Activated naive CD8-positive, alpha-beta T cell treated with anti-CD3 and anti-CD28 coated beads, Interleukin-2, amount 10 ng/mL, durations not matched to agents 7 days and 5 days (primary cell): Measurements from ENCODE around the gene CUX1. TPM values are rescaled to one million over a fixed set of nuclear protein-coding genes. Genes with fewer than 3 reads are reported as not detected.
"Not testable (repeated sequence)": the region's sequence is repeated elsewhere in the genome, so short reads cannot be mapped to it uniquely, and the experiment has no call there.

Experiments
- ATAC-seq: fragments of 150-1000 bp; cut with Tn5 transposase; one replicate; pipeline ENCODE4 v1.10.0; 2021; ENCODE audit warnings: low read depth, moderate library complexity
- POLR2A ChIA-PET: fragments of 350-600 bp; sonication (Branson Sonifier 250); formaldehyde crosslinking; loops from one replicate; lab custom pipeline; 2021; ENCODE audit warnings: antibody characterized with exemption; lab: Charles Lee
- DNase-seq: peaks from one replicate; pipeline ENCODE4 v3.0.0; 2021
- H3K27ac Mint-ChIP-seq: one replicate; pipeline ENCODE4 v1.8.0; 2022; ENCODE audit warnings: mild to moderate bottlenecking, mixed read lengths
- H3K27me3 Mint-ChIP-seq: one replicate; pipeline ENCODE4 v1.8.0; 2022; ENCODE audit warnings: mild to moderate bottlenecking, moderate library complexity, mixed read lengths
- H3K36me3 Mint-ChIP-seq: one replicate; pipeline ENCODE4 v1.8.0; 2021; ENCODE audit warnings: mild to moderate bottlenecking, mixed read lengths
- H3K4me1 Mint-ChIP-seq: one replicate; pipeline ENCODE4 v1.8.0; 2021; ENCODE audit warnings: mixed read lengths
- H3K4me3 Mint-ChIP-seq: one replicate; pipeline ENCODE4 v1.8.0; 2022; ENCODE audit warnings: mild to moderate bottlenecking, moderate library complexity, mixed read lengths
- H3K9me3 Mint-ChIP-seq: one replicate; pipeline ENCODE4 v1.8.0; 2021; ENCODE audit warnings: mixed read lengths
- total RNA-seq, 2 experiments: library from RNA; stranded (reverse); gene quantifications; one replicate each; pipeline ENCODE4 v1.2.3, GENCODE V29; 2021

The CUX1 gene
- total RNA-seq, 2 experiments from 2014 or later, result 35.7 to 37.6 TPM

GRCh38 chr7:101924171-101924570 is 106.7 kb downstream of the CUX1 start:
- Mint-ChIP-seq H3K36me3 (peaks cover 5% of the 10 kb centered on the region), H3K4me3 (no peak overlapping the region), H3K27me3 (no peaks in the 10 kb centered on the region), H3K4me1 (peaks cover 3% of the 10 kb centered on the region), H3K9me3 (no peaks in the 10 kb centered on the region), H3K27ac (no peak overlapping the region)
- no peak for DNase-seq
- POLR2A ChIA-PET, result no interaction called here
- no peak for ATAC-seq

GRCh38 chr7:101926265-101926664 is 108.8 kb downstream of the CUX1 start:
- H3K4me3 Mint-ChIP-seq, result no peak overlapping the region
- no peak overlapping the region for H3K27ac Mint-ChIP-seq
- no peak for DNase-seq
- H3K27me3 Mint-ChIP-seq, result no peaks in the 10 kb centered on the region
- ATAC-seq, result no peak
- POLR2A ChIA-PET, result no interaction called here
- peaks cover 7% of the 10 kb centered on the region for H3K36me3 Mint-ChIP-seq
- H3K4me1 Mint-ChIP-seq, result no peaks in the 10 kb centered on the region
- peaks cover 3% of the 10 kb centered on the region for H3K9me3 Mint-ChIP-seq

DNA sequence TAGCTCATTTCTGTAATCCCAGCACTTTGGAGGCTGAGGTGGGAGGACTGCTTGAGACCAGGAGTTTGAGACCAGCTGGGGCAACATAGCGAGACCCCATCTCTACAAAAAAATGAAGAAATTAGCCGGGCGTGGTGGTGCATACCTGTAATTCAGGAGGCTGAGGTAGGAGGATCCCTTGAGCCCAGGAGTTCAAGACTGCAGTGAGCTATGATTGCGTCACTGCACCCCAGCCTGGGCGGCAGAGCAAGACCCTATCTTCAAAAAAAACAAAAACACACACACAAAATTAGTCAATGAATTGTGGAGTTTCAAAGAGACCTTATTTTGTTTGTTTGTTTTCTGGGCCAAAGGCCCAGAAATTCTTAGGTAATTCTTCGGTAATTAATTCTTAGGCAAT is 110.0 kb downstream of the CUX1 start:
- Mint-ChIP-seq H3K9me3 (peaks cover 3% of the 10 kb centered on the region), H3K4me1 (no peaks in the 10 kb centered on the region), H3K27ac (no peak overlapping the region), H3K36me3 (peaks cover 7% of the 10 kb centered on the region), H3K4me3 (no peak overlapping the region), H3K27me3 (no peaks in the 10 kb centered on the region)
- no peak for ATAC-seq
- no peak for DNase-seq
- POLR2A ChIA-PET, result no interaction called here

GRCh38 chr7:101927802-101928201 is 110.4 kb downstream of the CUX1 start:
- H3K9me3 Mint-ChIP-seq, result peaks cover 3% of the 10 kb centered on the region
- no peaks in the 10 kb centered on the region for H3K27me3 Mint-ChIP-seq
- ATAC-seq (no peak), DNase-seq (no peak)
- peaks cover 7% of the 10 kb centered on the region for H3K36me3 Mint-ChIP-seq
- no peaks in the 10 kb centered on the region for H3K4me1 Mint-ChIP-seq
- POLR2A ChIA-PET, result no interaction called here
- H3K4me3 Mint-ChIP-seq, result no peak overlapping the region
- H3K27ac Mint-ChIP-seq, result no peak overlapping the region

DNA sequence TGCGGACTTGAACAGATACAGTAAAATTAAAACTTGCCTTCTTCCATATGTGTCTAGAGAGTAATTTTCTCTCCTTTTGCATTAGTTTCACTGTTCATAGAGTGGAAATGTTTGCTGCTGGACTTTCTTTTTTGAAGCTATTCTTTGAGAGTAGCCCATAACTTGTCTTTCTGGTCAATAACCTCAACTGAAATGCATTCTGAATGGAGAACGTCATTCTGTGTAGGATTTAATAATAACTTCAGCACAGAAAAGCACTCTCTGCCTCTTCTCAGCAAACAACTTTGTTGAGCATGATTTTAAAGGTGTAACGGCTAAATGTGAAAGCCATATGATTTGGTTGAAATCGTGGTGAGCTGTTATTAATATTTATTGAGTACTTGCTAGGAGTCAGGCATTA is 111.8 kb downstream of the CUX1 start:
- H3K4me3 Mint-ChIP-seq, result no peak overlapping the region

GRCh38 chr7:101929911-101930310 is 112.5 kb downstream of the CUX1 start:
- H3K4me3 Mint-ChIP-seq, ATAC-seq, POLR2A ChIA-PET: not testable (repeated sequence)

More for the DNA sequence above, 111.8 kb downstream of the CUX1 start:
- no peaks in the 10 kb centered on the region for H3K27me3 Mint-ChIP-seq
- ATAC-seq, result no peak
- H3K36me3 Mint-ChIP-seq, result peaks cover 7% of the 10 kb centered on the region
- H3K9me3 Mint-ChIP-seq, result peaks cover 3% of the 10 kb centered on the region
- DNase-seq, result no peak
- POLR2A ChIA-PET, result no interaction called here
- no peaks in the 10 kb centered on the region for H3K4me1 Mint-ChIP-seq
- H3K27ac Mint-ChIP-seq, result no peak overlapping the region

GRCh38 chr7:101932083-101932482 is 114.7 kb downstream of the CUX1 start:
- DNase-seq, result no peak
- H3K36me3 Mint-ChIP-seq, result peaks cover 7% of the 10 kb centered on the region
- no peak overlapping the region for H3K27ac Mint-ChIP-seq
- H3K4me3 Mint-ChIP-seq, result no peak overlapping the region
- no peaks in the 10 kb centered on the region for H3K27me3 Mint-ChIP-seq
- POLR2A ChIA-PET, result interaction anchor here (0.6 kb wide), 1 partner anchor 394 kb away, joined by 4 read pairs; no protein-coding TSS in a partner anchor
- H3K9me3 Mint-ChIP-seq, result peaks cover 3% of the 10 kb centered on the region
- H3K4me1 Mint-ChIP-seq, result no peaks in the 10 kb centered on the region
- ATAC-seq, result no peak

More at GRCh38 chr7:101929911-101930310, 112.5 kb downstream of the CUX1 start:
- DNase-seq, H3K27ac Mint-ChIP-seq, H3K27me3 Mint-ChIP-seq, H3K4me1 Mint-ChIP-seq, H3K36me3 Mint-ChIP-seq, H3K9me3 Mint-ChIP-seq: not testable (repeated sequence)

DNA sequence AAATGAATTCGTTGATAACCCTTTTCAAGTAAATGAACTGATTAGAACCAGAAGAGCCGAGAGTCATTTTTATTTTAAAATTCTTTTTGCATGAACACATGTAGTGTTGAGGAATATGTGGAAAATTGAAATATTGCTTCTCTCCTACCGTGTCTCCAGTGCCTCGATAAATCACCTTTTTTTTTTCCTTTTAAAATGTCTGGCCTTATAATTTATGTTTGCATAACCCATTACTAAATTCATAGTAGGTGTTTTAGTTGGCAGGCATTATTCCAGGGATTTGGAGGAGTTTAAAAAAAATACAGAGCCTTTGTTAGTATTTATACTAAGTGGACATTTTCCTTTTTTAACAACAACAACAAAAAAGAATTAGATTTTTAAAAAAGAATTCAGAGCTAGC is 115.6 kb downstream of the CUX1 start:
- Mint-ChIP-seq H3K36me3 (peaks cover 7% of the 10 kb centered on the region), H3K4me3 (no peak overlapping the region), H3K4me1 (no peaks in the 10 kb centered on the region), H3K27ac (no peak overlapping the region), H3K27me3 (no peaks in the 10 kb centered on the region), H3K9me3 (peaks cover 3% of the 10 kb centered on the region)
- DNase-seq (no peak), ATAC-seq (no peak)
- POLR2A ChIA-PET, result no interaction called here

DNA sequence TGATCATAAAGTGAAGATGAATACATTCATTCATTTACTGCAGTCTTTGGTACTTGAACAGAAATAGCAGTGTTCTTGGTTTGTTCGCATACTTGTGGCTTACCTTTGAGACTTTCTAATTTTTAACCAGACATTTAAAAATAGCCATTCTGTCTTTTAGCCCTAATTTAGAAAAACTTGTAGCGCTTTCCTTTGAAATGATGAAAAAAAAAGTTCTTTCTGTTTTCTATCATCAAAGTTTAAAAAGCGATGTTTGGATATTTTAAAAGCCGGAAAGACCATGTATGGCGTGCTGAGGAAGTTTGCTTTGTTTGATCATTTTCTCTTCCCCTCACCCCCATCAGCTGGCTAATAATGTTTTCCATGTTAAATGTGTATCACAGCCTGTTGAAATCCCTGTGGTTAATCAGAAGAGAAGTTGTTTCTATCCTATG is 116.3 kb downstream of the CUX1 start:
- Mint-ChIP-seq H3K27me3 (no peaks in the 10 kb centered on the region), H3K36me3 (peaks cover 7% of the 10 kb centered on the region), H3K4me1 (no peaks in the 10 kb centered on the region), H3K4me3 (no peak overlapping the region), H3K9me3 (peaks cover 3% of the 10 kb centered on the region), H3K27ac (no peak overlapping the region)
- DNase-seq (no peak), ATAC-seq (no peak)
- POLR2A ChIA-PET, result no interaction called here

- H3K4me1 Mint-ChIP-seq, result peaks cover 2% of the 10 kb centered on the region
- POLR2A ChIA-PET, result no interaction called here
- ATAC-seq (no peak), DNase-seq (no peak)
- H3K36me3 Mint-ChIP-seq, result peaks cover 5% of the 10 kb centered on the region
- H3K27me3 Mint-ChIP-seq, result no peaks in the 10 kb centered on the region
- H3K27ac Mint-ChIP-seq, result no peak overlapping the region
- peaks cover 3% of the 10 kb centered on the region for H3K9me3 Mint-ChIP-seq
- no peak overlapping the region for H3K4me3 Mint-ChIP-seq
These were observed 117.2 kb downstream of the CUX1 start for GRCh38 chr7:101934618-101935017.

GRCh38 chr7:101935521-101936141 is 118.2 kb downstream of the CUX1 start:
- Mint-ChIP-seq H3K36me3 (no peaks in the 10 kb centered on the region), H3K4me1 (peaks cover 2% of the 10 kb centered on the region), H3K9me3 (no peaks in the 10 kb centered on the region), H3K4me3 (no peak overlapping the region), H3K27me3 (no peaks in the 10 kb centered on the region), H3K27ac (no peak overlapping the region)
- POLR2A ChIA-PET, result no interaction called here
- DNase-seq (no peak), ATAC-seq (no peak)

- H3K36me3 Mint-ChIP-seq, result no peaks in the 10 kb centered on the region
- H3K27me3 Mint-ChIP-seq, result no peaks in the 10 kb centered on the region
- no peaks in the 10 kb centered on the region for H3K9me3 Mint-ChIP-seq
- peaks cover 2% of the 10 kb centered on the region for H3K4me1 Mint-ChIP-seq
- H3K4me3 Mint-ChIP-seq, result no peak overlapping the region
- ATAC-seq (no peak), DNase-seq (no peak)
- POLR2A ChIA-PET, result no interaction called here
- H3K27ac Mint-ChIP-seq, result no peak overlapping the region
These were observed 118.8 kb downstream of the CUX1 start for GRCh38 chr7:101936223-101936610.

GRCh38 chr7:101936611-101937231 is 119.3 kb downstream of the CUX1 start:
- POLR2A ChIA-PET, result no interaction called here
- H3K4me1 Mint-ChIP-seq, result peaks cover 5% of the 10 kb centered on the region
- no peaks in the 10 kb centered on the region for H3K27me3 Mint-ChIP-seq
- no peak overlapping the region for H3K27ac Mint-ChIP-seq
- no peaks in the 10 kb centered on the region for H3K9me3 Mint-ChIP-seq
- no peak for ATAC-seq
- no peak for DNase-seq
- no peak overlapping the region for H3K4me3 Mint-ChIP-seq
- no peaks in the 10 kb centered on the region for H3K36me3 Mint-ChIP-seq
